Endothelial cell of umbilical vein (primary cell): ENCODE measurements around the gene BABAM2.

Experiments
- EZH2 ChIP-seq: IDR thresholded peaks from 2 replicates; pipeline ENCODE4 v1.6.1; 2012; ENCODE audit warnings: borderline replicate concordance, low read depth, mild to moderate bottlenecking, moderate library complexity, low read length, inconsistent platforms; ENCODE audit not compliant: severe bottlenecking
- FOS ChIP-seq: IDR thresholded peaks from 2 replicates; pipeline ENCODE4 v1.6.1; 2011; ENCODE audit warnings: mild to moderate bottlenecking, low read length, moderate library complexity, borderline replicate concordance; ENCODE audit not compliant: insufficient read depth
- GATA2 ChIP-seq: IDR thresholded peaks from 2 replicates; pipeline ENCODE4 v1.7.0; 2011; ENCODE audit warnings: low read depth, mild to moderate bottlenecking, moderate library complexity, mixed read lengths, low read length; ENCODE audit not compliant: insufficient read length, insufficient read depth
- MYC ChIP-seq: IDR thresholded peaks from one replicate; pipeline ENCODE4 v1.6.1; 2011; ENCODE audit warnings: mild to moderate bottlenecking, low read depth, low read length
- POLR2A ChIP-seq: IDR thresholded peaks from 2 replicates; pipeline ENCODE4 v1.6.1; 2012; ENCODE audit warnings: low read depth, mild to moderate bottlenecking, control low read depth, low read length
- POLR2AphosphoS5 ChIP-seq: IDR thresholded peaks from 2 replicates; pipeline ENCODE4 v1.6.1; 2012; ENCODE audit warnings: low read depth, mild to moderate bottlenecking, control low read depth, low read length, moderate library complexity; ENCODE audit not compliant: insufficient read depth
- TF ChIP-seq, protein P1 (sequence below), 2 donors: IDR thresholded peaks; 1 replicate in 1 of 2; 2 replicates in 1 of 2; pipeline ENCODE4 v1.5.1; 2011; ENCODE audit warnings: low read length in 2 of 2, mild to moderate bottlenecking in 2 of 2, moderate library complexity in 2 of 2, control low read depth in 1 of 2, inconsistent platforms in 1 of 2, low read depth in 1 of 2; ENCODE audit not compliant: insufficient read depth in 1 of 2; ENCODE audit errors: extremely low read depth in 1 of 2

DNA sequence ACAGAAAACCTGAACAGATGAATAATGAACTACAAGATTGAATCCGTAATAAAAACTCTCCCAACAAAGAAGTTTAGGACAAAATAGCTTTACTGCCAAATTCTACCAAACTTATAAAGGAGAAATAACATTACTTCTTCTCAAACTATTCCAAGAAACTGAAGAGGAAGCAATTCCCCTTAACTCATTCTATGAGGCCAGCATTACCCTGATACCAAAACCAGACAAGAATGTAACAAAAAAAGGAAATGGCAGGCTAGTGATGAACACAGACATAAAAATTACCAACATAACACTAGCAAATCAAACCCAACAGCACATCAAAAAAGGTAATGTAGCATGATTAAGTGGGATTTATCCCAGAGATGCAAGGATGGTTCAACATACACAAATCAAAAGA is 288.4 kb downstream of the BABAM2 start:
- TF ChIP-seq EZH2 = no peak
- TF ChIP-seq, protein P1, sequence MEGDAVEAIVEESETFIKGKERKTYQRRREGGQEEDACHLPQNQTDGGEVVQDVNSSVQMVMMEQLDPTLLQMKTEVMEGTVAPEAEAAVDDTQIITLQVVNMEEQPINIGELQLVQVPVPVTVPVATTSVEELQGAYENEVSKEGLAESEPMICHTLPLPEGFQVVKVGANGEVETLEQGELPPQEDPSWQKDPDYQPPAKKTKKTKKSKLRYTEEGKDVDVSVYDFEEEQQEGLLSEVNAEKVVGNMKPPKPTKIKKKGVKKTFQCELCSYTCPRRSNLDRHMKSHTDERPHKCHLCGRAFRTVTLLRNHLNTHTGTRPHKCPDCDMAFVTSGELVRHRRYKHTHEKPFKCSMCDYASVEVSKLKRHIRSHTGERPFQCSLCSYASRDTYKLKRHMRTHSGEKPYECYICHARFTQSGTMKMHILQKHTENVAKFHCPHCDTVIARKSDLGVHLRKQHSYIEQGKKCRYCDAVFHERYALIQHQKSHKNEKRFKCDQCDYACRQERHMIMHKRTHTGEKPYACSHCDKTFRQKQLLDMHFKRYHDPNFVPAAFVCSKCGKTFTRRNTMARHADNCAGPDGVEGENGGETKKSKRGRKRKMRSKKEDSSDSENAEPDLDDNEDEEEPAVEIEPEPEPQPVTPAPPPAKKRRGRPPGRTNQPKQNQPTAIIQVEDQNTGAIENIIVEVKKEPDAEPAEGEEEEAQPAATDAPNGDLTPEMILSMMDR (IDR thresholded peaks at IDR 0.05; ENCODE audit: extremely low read depth in 1 of 2, insufficient read depth in 1 of 2, low read depth in 1 of 2, low read length in 2 of 2) = no peak
- TF ChIP-seq POLR2A = no peak
- TF ChIP-seq POLR2AphosphoS5 = no peak
- TF ChIP-seq FOS = no peak
- no peak for TF ChIP-seq GATA2
- no peak for TF ChIP-seq MYC
